ENCODE measurements around the gene GJA3.
"Not testable (repeated sequence)": the region's sequence is repeated elsewhere in the genome, so short reads cannot be mapped to it uniquely, and the experiment has no call there.

The GJA3 gene

GRCh38 chr13:20182231-20182846, 21.5 kb upstream of the GJA3 start:
- no peak for DNase-seq (ENCODE audit: low read depth)

- no peak for DNase-seq (ENCODE audit: low read depth)
Measured at GRCh38 chr13:20181188-20181587, 20.3 kb upstream of the GJA3 start.

GRCh38 chr13:20178156-20178555, 17.3 kb upstream of the GJA3 start:
- no peak for DNase-seq (ENCODE audit: low read depth)

GRCh38 chr13:20177049-20177831, 16.4 kb upstream of the GJA3 start:
- DNase-seq (ENCODE audit: low read depth), result no peak

- no peak for DNase-seq (ENCODE audit: low read depth)
Measured at GRCh38 chr13:20175907-20176652, 15.2 kb upstream of the GJA3 start.

- no peak for DNase-seq (ENCODE audit: low read depth)
Measured at GRCh38 chr13:20175406-20175794, 14.5 kb upstream of the GJA3 start.

GRCh38 chr13:20174656-20175405, 14.0 kb upstream of the GJA3 start:
- no peak for DNase-seq (ENCODE audit: low read depth)

- DNase-seq (ENCODE audit: low read depth), result no peak
Measured at GRCh38 chr13:20173116-20173746, 12.4 kb upstream of the GJA3 start.

GRCh38 chr13:20171364-20171763, 10.5 kb upstream of the GJA3 start:
- DNase-seq (ENCODE audit: low read depth), result no peak

- no peak for DNase-seq (ENCODE audit: low read depth)
Measured at GRCh38 chr13:20170921-20171320, 10.1 kb upstream of the GJA3 start.

GRCh38 chr13:20168396-20168795, 7.5 kb upstream of the GJA3 start:
- no peak for DNase-seq (ENCODE audit: low read depth)

GRCh38 chr13:20165417-20166257, 4.8 kb upstream of the GJA3 start:
- no peak for DNase-seq (ENCODE audit: low read depth)

- no peak for DNase-seq (ENCODE audit: low read depth)
Measured at GRCh38 chr13:20161951-20162300, 1.1 kb upstream of the GJA3 start.

- DNase-seq (ENCODE audit: low read depth), result no peak
Measured at GRCh38 chr13:20161275-20161950, 561 bp upstream of the GJA3 start.

- DNase-seq (ENCODE audit: low read depth), result no peak
Measured at GRCh38 chr13:20159646-20160305, 1.1 kb downstream of the GJA3 start.

- no peak for DNase-seq (ENCODE audit: low read depth)
Measured at GRCh38 chr13:20157151-20157796, 3.6 kb downstream of the GJA3 start.

GRCh38 chr13:20156702-20157101, 4.2 kb downstream of the GJA3 start:
- no peak for DNase-seq (ENCODE audit: low read depth)

GRCh38 chr13:20153290-20153689, 7.6 kb downstream of the GJA3 start:
- not testable (repeated sequence) for DNase-seq (ENCODE audit: low read depth)

GRCh38 chr13:20151612-20152011, 9.2 kb downstream of the GJA3 start:
- DNase-seq (ENCODE audit: low read depth), result no peak
